Parathyroid adenoma (tissue), 2 donors: ENCODE data around the gene ARHGAP21.

ENCODE experiments used
- H2AFZ ChIP-seq: fragments of 300-600 bp; sonication (generic); one replicate; pipeline ENCODE4 v1.7.0; 2017; ENCODE audit warnings: antibody characterized with exemption, mild to moderate bottlenecking
- H3K27ac ChIP-seq: fragments of 300-600 bp; sonication (generic); one replicate; pipeline ENCODE4 v1.7.0; 2017
- H3K27me3 ChIP-seq: fragments of 300-600 bp; sonication (generic); one replicate; pipeline ENCODE4 v1.7.0; 2017; ENCODE audit warnings: low read length; ENCODE audit not compliant: control insufficient read depth, insufficient read depth
- H3K36me3 ChIP-seq: fragments of 300-600 bp; sonication (generic); one replicate; pipeline ENCODE4 v1.7.0; 2017; ENCODE audit warnings: low read length; ENCODE audit not compliant: control insufficient read depth, insufficient read depth
- H3K4me1 ChIP-seq: fragments of 300-600 bp; sonication (generic); one replicate; pipeline ENCODE4 v1.7.0; 2017; ENCODE audit warnings: control low read depth
- H3K4me2 ChIP-seq: fragments of 300-600 bp; sonication (generic); one replicate; pipeline ENCODE4 v1.7.0; 2017; ENCODE audit warnings: low read length
- H3K4me3 ChIP-seq: fragments of 300-600 bp; sonication (generic); one replicate; pipeline ENCODE4 v1.7.0; 2017; ENCODE audit warnings: low read depth, low read length
- H3K79me2 ChIP-seq: fragments of 300-600 bp; sonication (generic); one replicate; pipeline ENCODE4 v1.7.0; 2017; ENCODE audit warnings: control low read depth
- H3K9ac ChIP-seq: fragments of 300-600 bp; sonication (generic); one replicate; pipeline ENCODE4 v1.7.0; 2017; ENCODE audit warnings: mild to moderate bottlenecking
- H3K9me3 ChIP-seq: fragments of 300-600 bp; sonication (generic); one replicate; pipeline ENCODE4 v1.7.0; 2017; ENCODE audit warnings: low read length; ENCODE audit not compliant: control insufficient read depth
- CTCF ChIP-seq: fragments of 300-600 bp; sonication (generic); IDR thresholded peaks from one replicate; pipeline ENCODE4 v1.7.0; 2017; ENCODE audit warnings: antibody characterized with exemption, mild to moderate bottlenecking
- donor health status: primary hyperparathyroidism.

ARHGAP21 gene

GRCh38 chr10:24556750-24557742, 166.6 kb downstream of the ARHGAP21 start:
- no peak overlapping the region for H3K4me2 ChIP-seq
- no peak overlapping the region for H3K4me3 ChIP-seq
- no peaks in the 10 kb centered on the region for H3K9me3 ChIP-seq
- H3K9ac ChIP-seq = no peak overlapping the region
- no peaks in the 10 kb centered on the region for H3K4me1 ChIP-seq
- no peaks in the 10 kb centered on the region for H3K27me3 ChIP-seq
- H3K27ac ChIP-seq = no peak overlapping the region
- H3K79me2 ChIP-seq = no peaks in the 10 kb centered on the region
- H3K36me3 ChIP-seq = no peaks in the 10 kb centered on the region
- TF ChIP-seq CTCF = peak; percentile 65
- no peak overlapping the region for H2AFZ ChIP-seq

- H3K9ac ChIP-seq = no peak overlapping the region
- no peak for TF ChIP-seq CTCF
- H3K27me3 ChIP-seq = no peaks in the 10 kb centered on the region
- no peak overlapping the region for H3K27ac ChIP-seq
- H3K36me3 ChIP-seq = no peaks in the 10 kb centered on the region
- no peaks in the 10 kb centered on the region for H3K4me1 ChIP-seq
- no peaks in the 10 kb centered on the region for H3K9me3 ChIP-seq
- H2AFZ ChIP-seq = no peak overlapping the region
- no peaks in the 10 kb centered on the region for H3K79me2 ChIP-seq
- H3K4me3 ChIP-seq = no peak overlapping the region
- H3K4me2 ChIP-seq = no peak overlapping the region
Observed at GRCh38 chr10:24556126-24556749, 167.4 kb downstream of the ARHGAP21 start.

- H3K9ac ChIP-seq = no peak overlapping the region
- no peak overlapping the region for H3K4me3 ChIP-seq
- no peaks in the 10 kb centered on the region for H3K36me3 ChIP-seq
- H3K27me3 ChIP-seq = no peaks in the 10 kb centered on the region
- H3K27ac ChIP-seq = no peak overlapping the region
- no peak overlapping the region for H2AFZ ChIP-seq
- no peak for TF ChIP-seq CTCF
- H3K4me2 ChIP-seq = no peak overlapping the region
- no peaks in the 10 kb centered on the region for H3K4me1 ChIP-seq
- no peaks in the 10 kb centered on the region for H3K9me3 ChIP-seq
- H3K79me2 ChIP-seq = no peaks in the 10 kb centered on the region
Observed at GRCh38 chr10:24554036-24554435, 169.7 kb downstream of the ARHGAP21 start.

GRCh38 chr10:24553051-24553612, 170.6 kb downstream of the ARHGAP21 start:
- H3K4me1 ChIP-seq = no peaks in the 10 kb centered on the region

More at GRCh38 chr10:24553051-24553612, 170.6 kb downstream of the ARHGAP21 start:
- Histone ChIP-seq H3K4me3 (no peak overlapping the region), H3K4me2 (no peak overlapping the region), H3K36me3 (no peaks in the 10 kb centered on the region), H3K9ac (no peak overlapping the region), H3K9me3 (no peaks in the 10 kb centered on the region), H3K27ac (no peak overlapping the region), H3K79me2 (no peaks in the 10 kb centered on the region), H2AFZ (no peak overlapping the region), H3K27me3 (no peaks in the 10 kb centered on the region)
- no peak for TF ChIP-seq CTCF
